NB4 (cell line): Measurements from ENCODE around the gene EBF3.
A peak's percentile ranks its signal among the peaks of the same experiment; 100 is the strongest.

Experiments used
- DNase-seq: peaks from one replicate; pipeline ENCODE4 v3.0.0; 2010; ENCODE audit warnings: low read depth
- H3K4me3 ChIP-seq: one replicate; pipeline ENCODE4 v1.5.1; 2011; ENCODE audit warnings: mild to moderate bottlenecking, low read depth, low read length, moderate library complexity
- CTCF ChIP-seq: IDR thresholded peaks from one replicate; pipeline ENCODE4 v1.5.1; 2012; ENCODE audit warnings: low read depth, low read length
- MAX ChIP-seq: IDR thresholded peaks from 2 replicates; pipeline ENCODE4 v1.6.1; 2011; ENCODE audit warnings: low read depth, low read length
- MYC ChIP-seq: IDR thresholded peaks from 2 replicates; pipeline ENCODE4 v1.6.1; 2011; ENCODE audit warnings: low read depth, low read length
- POLR2A ChIP-seq: IDR thresholded peaks from 2 replicates; pipeline ENCODE4 v1.6.1; 2011; ENCODE audit warnings: mild to moderate bottlenecking; ENCODE audit not compliant: insufficient read length; ENCODE audit errors: extremely low read depth

EBF3 gene

GRCh38 chr10:129972966-129973673, 9.0 kb upstream of the EBF3 start:
- TF ChIP-seq MAX = no peak
- no peak for TF ChIP-seq CTCF
- no peak for TF ChIP-seq POLR2A
- TF ChIP-seq MYC = no peak
- H3K4me3 ChIP-seq = no peak overlapping the region
- no peak for DNase-seq

- peak overlapping the region; percentile 7 for H3K4me3 ChIP-seq
- no peak for TF ChIP-seq CTCF
- TF ChIP-seq MAX = no peak
- TF ChIP-seq MYC = no peak
- no peak for TF ChIP-seq POLR2A
- peak; percentile 38 for DNase-seq
These were observed 8.3 kb upstream of the EBF3 start for GRCh38 chr10:129972145-129972965.

- TF ChIP-seq CTCF = peak; percentile 4
- no peak for TF ChIP-seq MYC
- DNase-seq = peak; percentile 90
- peak overlapping the region; percentile 28 for H3K4me3 ChIP-seq
These were observed 7.5 kb upstream of the EBF3 start for GRCh38 chr10:129971381-129972144.

GRCh38 chr10:129970465-129971364, 6.6 kb upstream of the EBF3 start:
- H3K4me3 ChIP-seq = peak overlapping the region; percentile 54
- DNase-seq = peak; percentile 82
- TF ChIP-seq POLR2A = no peak
- no peak for TF ChIP-seq CTCF
- TF ChIP-seq MYC = peak; percentile 38; the same call in 1 of the 2 replicates
- peak; percentile 43 for TF ChIP-seq MAX

GRCh38 chr10:129969911-129970464, 5.9 kb upstream of the EBF3 start:
- H3K4me3 ChIP-seq = peak overlapping the region; percentile 54
- DNase-seq = no peak
- TF ChIP-seq CTCF = no peak
- no peak for TF ChIP-seq POLR2A
- no peak for TF ChIP-seq MYC
- TF ChIP-seq MAX = no peak
